ENCODE results near the gene DNAJC2.
"Not testable (repeated sequence)": the region's sequence is repeated elsewhere in the genome, so short reads cannot be mapped to it uniquely, and the experiment has no call there.

Gene DNAJC2

GRCh38 chr7:103264054-103264453 lies 80.5 kb downstream of the DNAJC2 start:
- DNase-seq = not testable (repeated sequence)

Data from effector CD4-positive, alpha-beta T cell (primary cell).